ENCODE results near the gene TAMM41. TPM values are rescaled to one million over a fixed set of nuclear protein-coding genes. Genes with fewer than 3 reads are reported as not detected.

Gene TAMM41
- total and polyA plus RNA-seq, 9 of the 15 experiments (the other 6 are each of a cell fraction or from before 2014, with no cell fraction given), result 8.6 to 74.6 (median 29.3) TPM

GRCh38 chr3:11832981-11833905, 13.4 kb downstream of the TAMM41 start:
- H3K4me3 ChIP-seq, result no peak overlapping the region
- ATAC-seq (no peak), FAIRE-seq (no peak), DNase-seq (ENCODE audit: extremely low read depth in 1 of 4, low spot score in 3 of 4) (no peak)
- H3K4me2 ChIP-seq (ENCODE audit: insufficient read depth, low read length), result no peak overlapping the region
- no peaks in the 10 kb centered on the region for H3K27me3 ChIP-seq (ENCODE audit: control insufficient read depth in 2 of 2, insufficient read depth in 2 of 2, low read length in 2 of 2)
- H3K36me3 ChIP-seq (ENCODE audit: control insufficient read depth, insufficient read depth, low read length), result peaks cover 87% of the 10 kb centered on the region
- H4K20me1 ChIP-seq (replicated peaks; ENCODE audit: control insufficient read depth, insufficient read depth, low read length), result no peaks in the 10 kb centered on the region
- BruUV-seq (replicated peaks), result no TSS peak
- H3K9ac ChIP-seq (ENCODE audit: insufficient read depth in 1 of 2, low read depth in 2 of 2, low read length in 2 of 2), result no peak overlapping the region
- in situ Hi-C loops (cut with MboI) (no loop called here), intact Hi-C loops (cut with micrococcal nuclease) (loop anchor here (10.0 kb wide), 1 partner anchor 458 kb away; no protein-coding TSS in a partner anchor)
- ChIA-PET POLR2A (no interaction called here), CTCF (ENCODE audit: low intra/inter-chr PET ratio) (interaction anchor here (2.6 kb wide), 1 partner anchor 454 kb away, joined by 11 read pairs; no protein-coding TSS in a partner anchor)
- no peak for TF ChIP-seq PHF8 (IDR thresholded peaks at IDR 0.05; ENCODE audit: borderline replicate concordance, low read length)
- TF ChIP-seq COPS2 (conservative IDR thresholded peaks at IDR 0.05), result no peak
- TF ChIP-seq MEIS2 (IDR thresholded peaks at IDR 0.05; ENCODE audit: partially characterized antibody), result no peak
- no peak for TF ChIP-seq ZNF124 (CRISPR knock-in tag; IDR thresholded peaks at IDR 0.05)
- no peak for TF ChIP-seq ZC3H8 (IDR thresholded peaks at IDR 0.05)
- no peak for TF ChIP-seq EWSR1 (IDR thresholded peaks at IDR 0.05; ENCODE audit: borderline replicate concordance, low read depth, partially characterized antibody)
- no peak for TF ChIP-seq GATAD2A (IDR thresholded peaks at IDR 0.05)
- no peak for TF ChIP-seq PML (IDR thresholded peaks at IDR 0.05; ENCODE audit: low read length)
- no peaks in the 10 kb centered on the region for H3K79me2 ChIP-seq (ENCODE audit: control insufficient read depth, insufficient read depth, low read length)
- no peaks in the 10 kb centered on the region for H3K4me1 ChIP-seq (replicated peaks in 1 of 2; ENCODE audit: control insufficient read depth in 2 of 2, insufficient read depth in 2 of 2, low read length in 2 of 2)
- no peaks in the 10 kb centered on the region for H3K9me3 ChIP-seq (replicated peaks; ENCODE audit: control insufficient read depth, insufficient read depth, low read depth, low read length)
- H3K9me1 ChIP-seq (ENCODE audit: control insufficient read depth, insufficient read depth, low read length), result no peaks in the 10 kb centered on the region
- H3K27ac ChIP-seq (ENCODE audit: extremely low read depth, low read depth, low read length), result no peak overlapping the region
- H2AFZ ChIP-seq (ENCODE audit: low read depth, low read length), result no peak overlapping the region
- WGBS (ENCODE audit: insufficient coverage, low coverage, missing lambda C conversion rate), result 72% methylated on average over 9 of the region's 9 CpGs

Data from K562 (cell line).